NCI-H526 (cell line): ENCODE data around the gene SMC1A.
"Not testable (repeated sequence)": the region's sequence is repeated elsewhere in the genome, so short reads cannot be mapped to it uniquely, and the experiment has no call there.

Experiments
- DNase-seq, 2 experiments: peaks; one replicate each; lab custom pipeline; 2025; lab: John Stamatoyannopoulos, UW

Gene SMC1A

DNA sequence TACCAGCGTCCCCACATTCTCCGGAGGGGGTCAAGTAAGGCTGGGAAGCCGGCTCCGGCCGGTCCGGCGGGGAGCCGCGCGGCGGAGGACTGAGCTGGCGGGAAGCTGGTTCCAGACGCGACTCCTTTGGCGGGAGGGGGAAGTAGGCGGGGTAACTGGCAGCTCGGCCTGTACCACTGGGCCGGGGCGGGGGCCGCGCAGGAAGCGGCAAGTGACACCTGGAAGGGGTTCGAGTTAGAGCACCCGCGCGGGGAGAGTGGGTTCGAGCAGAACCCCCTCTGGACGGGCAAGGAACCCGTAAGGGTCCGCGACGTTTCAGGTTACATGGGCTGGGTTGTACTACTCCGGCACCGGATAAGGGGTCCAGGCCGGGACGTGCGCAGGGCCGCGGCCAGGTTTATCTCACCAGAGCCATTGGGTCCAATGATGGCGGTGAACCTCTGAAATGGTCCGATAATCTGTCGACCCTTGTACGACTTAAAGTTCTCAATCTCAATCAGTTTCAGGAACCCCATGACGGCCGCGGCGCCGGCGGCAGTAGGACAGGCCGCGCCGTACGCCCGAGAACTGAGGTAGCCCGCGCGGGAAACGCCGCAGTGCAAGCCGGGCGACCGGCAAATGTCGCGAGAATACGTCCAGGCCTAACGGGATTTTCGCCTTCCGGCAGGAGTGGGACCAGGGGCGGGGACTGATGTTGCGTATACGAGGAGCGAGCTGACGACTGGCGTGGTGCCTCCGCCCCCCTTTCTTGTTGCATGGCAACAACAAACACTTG lies at the start of gene SMC1A:
Gene SMC1A, minus strand, starts transcription at position 569 of the 775 bp plus-strand sequence. Its CDS starts 54 bp downstream, at position 515.
- peak; percentile 93 to 97 for DNase-seq

DNA sequence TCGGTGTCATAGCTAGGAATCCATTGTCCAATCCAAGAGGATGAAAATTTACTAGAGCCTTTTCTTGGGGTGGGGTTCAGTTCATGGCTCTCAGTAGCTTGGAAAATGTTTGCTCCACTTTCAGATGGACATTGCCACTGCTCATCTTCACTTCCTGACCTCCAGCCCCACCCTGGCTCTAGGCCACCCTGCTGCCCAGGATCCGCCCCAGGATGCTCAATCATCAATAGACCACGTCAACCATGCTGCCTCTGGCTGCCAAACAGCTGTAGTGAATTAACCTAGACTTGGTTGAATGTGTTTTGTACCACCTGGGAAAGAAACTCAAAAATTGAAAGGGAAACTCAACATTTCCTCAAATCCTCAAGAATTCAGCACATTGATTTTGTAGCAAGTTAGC lies 48.9 kb upstream of the SMC1A start:
- DNase-seq: no peak

DNA sequence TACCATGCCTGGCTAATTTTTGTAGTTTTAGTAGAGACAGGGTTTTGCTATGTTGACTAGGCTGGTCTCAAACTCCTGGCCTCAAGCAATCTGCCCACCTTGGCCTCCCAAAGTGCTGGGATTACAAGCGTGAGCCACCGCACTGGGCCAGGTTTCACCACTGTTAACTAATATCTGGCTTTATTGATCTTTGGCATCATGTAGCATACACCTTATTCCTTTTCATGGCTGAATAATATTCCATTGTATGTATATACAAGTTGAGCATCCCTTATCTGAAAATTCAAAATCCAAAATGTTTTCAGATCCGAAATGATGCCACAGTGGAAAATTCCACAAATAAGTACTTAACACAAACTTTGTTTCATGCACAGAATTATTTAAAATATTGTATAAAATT lies 46.2 kb upstream of the SMC1A start:
- DNase-seq: not testable (repeated sequence)

DNA sequence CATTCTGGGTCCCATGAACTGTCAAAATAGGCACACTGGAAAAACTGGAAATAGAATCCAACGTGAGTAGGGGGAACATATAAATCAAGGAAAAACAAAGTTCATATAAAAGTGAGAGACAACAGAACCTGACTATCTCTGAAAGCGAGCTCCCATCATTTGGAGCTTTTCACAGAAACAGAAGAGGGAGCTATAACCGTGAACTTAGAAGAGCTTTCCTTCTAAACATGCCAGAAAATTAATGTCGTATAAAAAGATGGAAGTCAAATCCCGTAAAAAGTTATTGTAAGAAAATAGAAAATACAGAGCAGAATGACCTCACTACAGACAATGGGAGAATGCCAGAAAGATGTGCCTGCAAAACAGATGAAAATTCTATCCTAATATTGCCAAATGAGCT lies 35.6 kb upstream of the SMC1A start:
- no peak for DNase-seq

DNA sequence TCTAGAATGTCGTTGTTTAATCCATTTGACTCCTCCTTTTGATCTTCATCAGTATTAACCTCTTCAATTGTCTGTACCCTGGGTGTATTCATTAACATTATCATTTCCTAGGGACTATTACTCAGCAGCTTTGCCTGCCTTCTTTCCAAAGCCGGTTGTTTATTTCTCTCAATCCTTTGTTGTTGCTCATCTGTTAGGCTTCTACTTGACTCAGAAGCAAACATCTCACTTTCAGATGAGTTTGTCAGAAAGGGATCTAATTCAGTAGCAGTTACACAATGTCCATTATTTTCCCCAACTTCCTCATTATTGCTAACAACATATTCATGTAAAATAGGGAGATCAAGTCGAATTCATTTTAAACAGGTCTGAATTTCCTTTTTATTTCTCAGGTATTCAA lies 33.8 kb upstream of the SMC1A start:
- no peak for DNase-seq

DNA sequence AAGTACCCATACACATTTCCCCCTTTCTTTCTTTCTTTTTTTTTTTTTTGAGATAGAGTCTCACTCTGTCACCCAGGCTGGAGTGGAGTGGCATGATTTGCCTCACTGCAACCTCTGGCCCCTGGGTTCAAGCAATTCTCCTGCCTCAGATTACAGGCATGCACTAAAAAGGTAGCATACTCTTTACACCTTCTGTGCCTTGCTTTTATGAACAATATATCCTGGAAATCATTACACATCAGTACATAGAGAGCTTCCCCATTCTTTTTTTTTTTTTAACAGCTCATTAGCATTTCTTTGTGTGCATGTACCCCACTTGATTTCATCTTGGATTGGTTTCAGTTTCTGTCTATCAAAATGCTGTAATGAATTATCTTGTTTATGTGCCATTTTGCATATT lies 30.4 kb upstream of the SMC1A start:
- DNase-seq: no peak

DNA sequence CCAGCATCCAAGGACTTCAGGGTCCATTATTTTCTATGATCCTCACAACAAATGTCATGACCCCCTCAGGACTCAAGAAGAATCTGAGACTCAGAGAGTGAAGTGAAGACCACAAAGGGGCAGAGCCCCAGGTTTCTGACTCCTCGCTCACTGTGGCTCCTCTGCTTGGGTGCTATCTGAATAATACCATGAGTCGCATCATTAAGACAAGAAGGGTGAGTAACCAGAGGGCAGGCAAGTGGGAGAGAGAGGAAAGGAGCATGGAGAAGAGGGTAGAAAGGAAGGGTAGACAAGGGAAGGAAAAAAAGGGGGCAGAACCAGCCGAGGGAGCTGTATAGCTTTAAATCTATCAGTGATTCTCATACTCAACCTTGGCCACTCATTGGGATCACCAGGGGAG lies 27.2 kb upstream of the SMC1A start:
- DNase-seq: no peak

DNA sequence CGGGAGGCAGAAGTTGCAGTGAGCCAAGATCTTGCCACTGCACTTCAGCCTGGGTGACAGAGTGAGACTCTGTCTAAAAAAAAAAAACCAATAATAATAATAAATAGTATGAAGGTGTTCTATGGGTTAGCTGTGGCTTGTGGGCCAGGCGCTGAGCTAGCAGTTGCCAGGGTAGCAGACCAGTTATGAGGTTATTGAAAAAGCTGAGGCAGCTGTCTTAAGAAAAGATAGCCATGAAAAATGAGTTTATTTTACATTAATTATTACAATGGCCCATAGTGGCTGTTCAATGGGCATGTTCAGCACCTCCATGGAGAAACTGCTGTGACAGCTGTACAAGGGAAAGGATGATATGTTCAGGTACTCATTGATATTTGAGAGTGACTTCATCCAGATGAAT lies 25.0 kb upstream of the SMC1A start:
- DNase-seq: no peak

DNA sequence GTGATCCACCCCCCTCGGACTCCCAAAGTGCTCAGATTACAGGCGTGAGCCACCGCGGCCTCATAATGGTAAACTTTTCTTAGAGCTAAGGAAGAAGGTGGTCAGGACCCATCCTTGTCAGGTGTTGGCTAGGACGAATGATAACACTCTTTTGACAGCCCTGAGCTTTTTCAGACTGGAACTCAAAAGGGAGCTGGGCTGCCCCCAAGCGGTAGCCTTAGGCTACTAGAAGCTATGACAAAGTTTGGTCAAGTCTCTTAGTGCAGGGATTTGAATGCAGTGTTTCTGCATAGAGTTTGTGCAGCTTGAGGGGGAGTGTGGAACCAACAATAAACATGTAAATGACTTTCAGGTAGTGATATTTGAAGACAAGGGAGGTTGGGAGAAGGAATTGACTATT lies 23.5 kb upstream of the SMC1A start:
- peak; percentile 33 to 50 for DNase-seq

DNA sequence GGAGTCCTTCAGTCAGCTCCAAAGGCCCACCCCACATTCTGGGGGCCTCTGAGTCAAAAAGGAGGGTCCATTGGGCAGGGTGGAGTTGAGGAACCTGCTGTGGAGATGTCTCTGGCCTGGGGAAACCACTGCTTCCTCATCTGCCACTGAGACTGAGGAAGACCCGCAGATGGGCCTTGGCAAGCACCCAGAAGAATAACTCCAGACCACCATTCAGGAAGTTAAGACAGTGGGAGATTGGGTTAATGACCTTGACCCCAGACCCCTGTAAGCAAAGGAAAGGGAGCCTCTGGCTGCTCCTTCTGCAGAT lies 19.8 kb upstream of the SMC1A start:
- no peak for DNase-seq

DNA sequence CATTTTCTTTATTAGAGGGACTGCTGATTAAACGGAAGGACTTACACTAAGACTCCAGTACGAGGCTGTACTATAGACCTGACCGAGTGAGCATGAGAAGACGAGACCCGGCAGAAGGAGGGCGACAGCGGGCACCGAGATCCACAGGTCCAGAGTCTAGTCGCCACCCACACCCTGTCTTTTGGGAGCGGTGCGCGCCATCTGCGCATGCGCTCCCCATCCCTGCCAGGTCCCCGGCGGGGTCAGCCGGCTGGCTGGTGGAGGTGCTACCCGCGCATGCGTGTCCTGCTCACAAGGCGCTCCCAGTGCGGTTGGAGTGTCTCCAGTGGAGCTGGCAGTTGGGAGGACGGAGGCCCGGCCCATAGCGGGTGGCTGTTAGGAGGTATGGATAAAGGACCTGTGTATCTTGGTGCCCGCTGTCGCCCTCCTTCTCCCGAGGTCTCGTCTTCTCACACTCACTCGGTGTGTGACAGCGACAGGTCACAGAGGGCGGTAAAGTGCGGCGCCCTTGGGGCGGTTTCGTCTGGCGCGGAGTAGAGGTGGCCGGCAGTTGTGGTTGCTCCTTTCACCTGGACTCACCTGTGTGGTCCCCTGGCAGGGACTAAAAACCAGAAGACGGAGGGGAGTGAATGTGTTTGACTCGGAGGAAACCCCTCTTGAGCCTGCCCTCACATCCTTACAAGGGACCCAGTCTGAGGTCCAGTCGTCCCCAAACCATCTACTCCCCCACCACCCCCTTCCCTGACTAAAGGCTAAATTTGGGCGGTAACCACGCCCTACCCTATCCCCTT lies 19.3 kb upstream of the SMC1A start:
- DNase-seq: peak; percentile 45 to 89

DNA sequence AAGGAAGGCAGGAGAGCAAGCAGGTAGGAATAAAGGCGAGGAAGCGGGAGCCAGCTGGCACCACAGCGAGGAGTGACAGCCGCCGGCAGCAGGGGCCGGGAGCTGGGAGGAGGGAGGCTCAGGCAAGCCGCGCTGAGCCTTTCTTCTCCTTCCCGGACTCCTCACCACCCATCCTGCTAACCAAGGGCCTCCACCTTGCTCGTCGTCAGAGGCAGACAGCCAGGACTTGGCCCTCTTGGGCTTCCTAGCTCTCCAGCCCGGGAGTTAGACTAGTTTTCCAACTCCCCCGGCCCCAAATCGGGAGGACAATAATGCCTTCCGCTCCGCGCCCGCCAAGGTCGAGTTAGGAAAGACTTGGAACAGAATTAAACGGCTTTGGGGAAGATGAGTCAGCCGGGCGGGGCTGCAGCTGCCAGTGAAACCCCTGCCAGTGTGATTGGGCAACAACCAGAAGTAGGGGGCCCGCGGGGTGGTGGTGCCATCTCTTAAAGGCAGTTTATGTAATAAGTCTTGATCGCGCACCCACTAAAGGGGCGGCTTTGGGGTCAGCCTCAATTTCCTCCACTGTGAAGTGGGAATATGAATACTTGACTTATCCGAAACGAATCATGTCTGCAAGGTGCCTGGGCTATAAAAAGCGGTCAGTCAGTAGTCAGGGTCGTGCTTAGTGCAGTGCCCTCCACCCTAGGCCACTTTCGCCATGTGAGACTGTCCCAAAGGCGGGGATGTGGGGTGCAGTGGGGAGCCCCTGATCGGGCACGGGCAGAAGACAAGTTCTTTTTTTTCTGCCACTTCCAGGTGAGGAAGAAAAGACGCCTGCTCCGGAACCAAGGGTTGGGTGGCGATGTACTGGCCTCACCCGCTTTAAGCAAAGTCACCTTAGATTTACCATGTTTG lies 18.4 kb upstream of the SMC1A start:
- DNase-seq: no peak

DNA sequence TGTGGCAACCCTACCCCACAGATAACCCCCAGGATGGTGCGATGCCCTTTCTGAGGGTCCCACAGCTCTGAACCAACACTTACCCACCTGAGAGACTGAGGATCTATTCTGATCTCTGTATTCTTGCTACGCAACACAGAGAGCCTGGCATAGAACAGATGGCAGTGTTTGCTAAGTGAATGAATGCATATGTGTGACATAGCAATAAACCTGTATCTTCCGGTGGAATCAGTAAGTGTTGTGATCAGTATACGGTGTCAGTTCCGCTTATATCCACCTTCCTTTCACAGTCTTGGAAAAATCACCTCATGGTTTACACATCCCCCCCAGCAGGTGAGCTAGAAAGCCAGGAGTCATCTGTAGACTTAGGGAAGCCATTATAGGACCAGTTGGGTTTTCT lies 17.6 kb upstream of the SMC1A start:
- DNase-seq: no peak

DNA sequence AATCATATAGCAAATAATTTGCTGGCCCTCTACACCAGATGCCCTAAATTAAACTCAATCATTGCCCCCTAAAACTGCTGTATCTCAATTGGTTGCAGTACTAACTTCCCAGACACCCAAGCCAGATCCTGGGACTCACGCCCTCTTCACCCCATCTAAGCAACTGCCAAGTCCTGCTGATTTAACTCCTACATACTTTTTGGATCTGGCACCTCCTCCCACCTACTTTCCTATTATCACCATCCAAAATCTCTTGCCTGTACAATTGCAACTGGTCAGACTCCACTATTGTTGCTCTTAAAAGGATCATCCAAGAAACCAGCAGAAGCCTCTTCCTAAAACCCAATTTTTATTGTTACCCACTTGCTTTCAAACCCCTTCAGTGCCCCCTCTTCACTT lies 16.4 kb upstream of the SMC1A start:
- no peak for DNase-seq

DNA sequence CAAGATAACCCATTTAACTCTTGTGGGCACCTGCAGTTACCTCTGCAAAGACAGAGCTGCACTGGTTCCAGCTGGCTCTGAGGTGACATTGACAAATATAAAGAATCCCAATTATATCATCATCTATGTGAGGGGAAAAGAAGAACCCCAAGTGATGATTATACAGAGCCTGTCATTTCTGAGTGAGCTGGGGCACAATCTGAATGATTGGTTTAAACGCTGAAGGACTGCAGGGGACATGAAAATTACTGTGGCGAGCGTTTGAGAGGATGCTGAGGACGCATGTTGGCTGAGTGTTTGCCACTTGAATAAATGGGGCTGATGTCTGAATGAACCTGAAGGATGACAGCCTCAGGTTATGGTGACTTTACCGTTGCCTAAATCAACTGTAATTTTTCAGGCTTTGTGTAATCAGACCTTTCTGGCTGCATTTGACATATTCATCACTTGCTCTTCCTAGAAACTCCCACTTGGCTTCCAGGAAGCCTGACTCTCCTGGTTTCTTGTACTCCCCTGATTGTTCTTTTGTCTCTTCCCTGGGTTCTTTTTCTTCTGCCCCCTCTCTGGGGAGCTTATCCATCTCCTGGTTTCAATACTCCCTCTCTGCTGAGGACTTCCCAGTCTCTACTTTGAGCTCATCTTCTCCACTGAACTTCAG lies 15.8 kb upstream of the SMC1A start:
- DNase-seq: no peak

DNA sequence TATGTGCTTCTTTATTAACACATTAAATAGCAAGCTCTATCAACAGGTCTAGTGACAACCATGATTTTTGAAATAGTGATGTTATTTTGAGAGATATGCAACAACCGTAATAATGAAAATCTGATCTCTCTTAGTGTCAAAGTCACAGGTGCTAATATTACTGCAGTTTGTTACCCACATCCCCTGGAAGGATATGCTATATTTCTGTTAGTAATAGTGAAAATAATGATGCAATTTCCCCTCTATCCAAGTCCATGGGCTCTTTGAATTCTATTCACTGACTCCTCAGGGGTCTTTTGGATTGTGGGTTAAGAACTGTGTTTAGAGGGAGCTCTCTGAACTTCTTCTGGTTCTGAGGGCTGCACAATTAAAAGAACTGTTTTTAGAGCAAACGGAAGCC lies 14.8 kb upstream of the SMC1A start:
- no peak for DNase-seq

DNA sequence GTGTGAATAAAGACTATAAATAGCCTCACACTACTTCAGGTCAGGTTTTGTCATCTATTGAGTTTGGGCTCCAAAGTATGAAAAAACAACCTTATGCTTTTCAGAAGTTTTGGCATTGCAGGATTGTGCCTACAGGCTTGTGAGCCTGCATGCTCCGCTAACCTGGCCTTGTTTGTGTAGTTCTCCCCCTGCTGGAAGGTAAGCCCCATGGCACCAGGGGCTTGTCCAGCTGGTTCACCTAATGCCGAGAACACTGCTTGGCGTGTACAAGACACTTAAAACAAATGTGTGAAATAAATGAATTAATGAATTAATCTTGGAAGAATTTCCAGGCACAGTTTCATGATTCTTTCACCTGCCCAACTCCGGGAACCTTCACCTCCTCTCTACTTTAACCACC lies 13.5 kb upstream of the SMC1A start:
- peak; percentile 41 to 77 for DNase-seq

DNA sequence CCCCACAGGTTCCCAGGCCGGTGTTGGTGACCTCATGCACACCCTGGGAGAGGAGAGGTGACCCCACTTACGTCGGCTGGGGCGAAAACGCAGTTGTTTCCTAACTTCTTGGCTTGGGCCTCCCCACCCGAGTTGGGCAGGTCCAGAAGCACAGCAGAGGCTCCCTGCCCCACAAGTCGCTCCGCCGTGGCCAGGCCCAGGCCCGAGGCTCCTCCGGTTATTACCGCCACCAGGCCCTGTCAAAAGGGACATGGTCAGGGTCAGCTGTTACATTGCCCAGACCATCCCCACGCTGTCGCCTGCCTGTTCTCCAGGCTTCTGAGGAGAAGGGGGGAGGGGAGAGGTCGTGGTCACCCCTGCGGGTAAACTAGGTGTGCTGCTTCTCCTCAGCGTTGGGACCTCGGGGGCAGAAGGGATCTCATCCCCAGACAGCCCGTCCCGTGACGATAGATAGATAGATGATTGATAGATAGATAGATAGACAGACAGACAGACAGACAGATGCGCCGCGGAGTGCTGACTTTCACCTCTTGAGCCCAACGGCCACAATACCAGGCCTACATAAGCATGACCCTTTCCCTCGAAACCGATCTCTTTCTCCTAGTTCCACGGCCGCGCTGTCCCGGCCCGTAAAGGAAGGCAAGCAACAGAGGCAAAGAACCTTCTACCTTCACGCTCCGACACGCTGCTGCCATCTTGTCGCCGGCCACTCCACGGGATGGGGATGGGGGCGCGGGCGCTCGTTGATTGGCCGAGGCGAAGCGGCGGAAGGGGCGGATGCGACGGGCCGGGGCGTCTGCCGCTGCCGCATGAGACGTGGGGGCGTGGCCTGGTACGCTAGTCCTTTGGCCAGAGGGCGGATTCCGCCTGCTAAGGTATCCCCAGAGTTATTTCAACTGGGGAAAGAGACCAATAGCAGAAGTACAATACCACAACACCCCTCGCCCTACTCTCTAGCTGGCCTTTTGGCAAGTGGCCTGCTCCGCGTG lies 11.5 kb upstream of the SMC1A start, which contains the start of gene HSD17B10:
Gene HSD17B10, minus strand, starts transcription at position 720 of the 989 bp plus-strand sequence. Its CDS starts 25 bp downstream, at position 695.
- peak; percentile 74 to 96 for DNase-seq

DNA sequence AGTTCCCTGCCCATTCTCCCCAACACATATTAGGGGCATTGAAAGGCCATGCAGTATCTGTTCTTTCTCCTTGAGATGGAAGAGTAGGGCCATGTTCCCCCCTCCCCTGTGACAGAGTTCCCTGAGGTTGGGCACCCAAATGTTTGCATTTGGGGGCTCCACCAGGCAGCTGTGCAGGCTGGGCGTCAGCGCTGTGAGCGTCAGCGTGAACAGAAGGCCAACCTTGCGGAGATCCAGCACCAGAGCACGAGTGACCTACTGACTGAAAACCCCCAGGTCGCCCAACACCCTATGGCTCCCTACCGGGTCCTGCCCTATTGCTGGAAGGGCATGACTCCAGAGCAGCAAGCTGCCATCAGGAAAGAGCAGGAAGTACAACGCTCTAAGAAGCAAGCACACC lies 7.8 kb upstream of the SMC1A start:
- no peak for DNase-seq

DNA sequence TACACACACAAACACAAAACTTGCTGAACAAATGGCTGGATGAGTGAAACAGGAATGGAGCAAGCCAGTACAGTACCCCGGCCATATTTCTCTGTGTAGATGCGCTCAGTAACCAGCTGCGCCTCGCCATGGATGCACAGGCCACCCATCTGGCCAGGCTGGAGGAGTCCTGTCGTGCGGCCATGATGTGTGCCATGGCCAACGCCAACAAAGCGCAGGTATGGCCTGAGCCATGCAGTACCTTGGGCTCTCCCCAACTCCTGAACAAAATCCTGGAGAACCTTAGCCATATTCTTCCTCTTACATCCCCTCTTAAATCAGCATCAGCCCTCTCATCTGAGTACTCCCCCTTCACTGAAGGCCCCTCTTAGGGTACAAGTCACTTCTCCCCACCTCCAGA lies 7.3 kb upstream of the SMC1A start:
- DNase-seq: no peak

DNA sequence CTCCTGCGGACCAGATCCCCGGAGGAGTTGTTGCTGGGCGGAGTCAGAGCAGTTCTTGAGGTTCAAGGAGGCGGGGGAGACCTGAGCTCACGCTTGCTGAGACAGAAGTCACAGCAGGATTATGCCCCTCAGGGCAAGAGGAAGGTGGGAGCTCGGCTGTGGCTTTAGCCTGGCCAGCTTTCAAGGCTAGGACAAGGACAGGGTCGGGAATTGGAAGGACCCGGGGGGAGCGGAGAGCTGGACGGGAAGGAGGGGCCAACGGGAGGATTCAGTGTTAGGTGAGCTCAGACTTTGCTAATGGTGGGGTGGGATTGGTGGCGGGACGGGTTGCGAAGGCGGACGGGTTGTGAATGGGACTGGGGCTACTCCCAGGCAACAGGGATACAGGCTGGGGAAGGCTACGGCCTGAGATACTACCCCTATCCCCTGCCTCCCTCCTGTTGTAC lies 430 bp upstream of the SMC1A start, which contains the start of gene RIBC1:
Gene RIBC1, plus strand, starts transcription at position 13 of the 446 bp plus-strand sequence. CDS start 3,404 bp downstream, outside the sequence.
- DNase-seq: no peak
